Left lobe of liver (tissue), 2 donors: ENCODE data around the gene P2RX3. TPM values are rescaled to one million over a fixed set of nuclear protein-coding genes. Genes with fewer than 3 reads are reported as not detected.
"Not testable (repeated sequence)": the region's sequence is repeated elsewhere in the genome, so short reads cannot be mapped to it uniquely, and the experiment has no call there.

Experiments
- ATAC-seq: fragments of 200-7000 bp; cut with Tn5 transposase; one replicate; pipeline ENCODE4 v1.9.1; 2020; ENCODE audit warnings: mild to moderate bottlenecking, moderate library complexity
- DNase-seq: peaks from one replicate; pipeline ENCODE4 v3.0.0-alpha.2; 2020; ENCODE audit warnings: low spot score
- total RNA-seq: library from RNA; stranded (reverse); gene quantifications from one replicate; pipeline ENCODE4 v1.2.1, GENCODE V29; 2021
- donor health status: DM: no; HTN: no; CAD: no; lungs with moderate emphysema.
- donor health status: DM: no; HTN: yes; CAD: no.

The P2RX3 gene
- total RNA-seq, 1 donor from 2014 or later = 0.50 TPM

GRCh38 chr11:57348052-57348451 is 9.9 kb downstream of the P2RX3 start:
- no peak for DNase-seq
- no peak for ATAC-seq

- ATAC-seq = no peak
- no peak for DNase-seq
Observed at GRCh38 chr11:57348636-57349313, 10.6 kb downstream of the P2RX3 start.

GRCh38 chr11:57349491-57350274 is 11.5 kb downstream of the P2RX3 start:
- DNase-seq (peak; percentile 73), ATAC-seq (peak; percentile 84)

- ATAC-seq = no peak
- DNase-seq = no peak
Observed at GRCh38 chr11:57353036-57353435, 14.9 kb downstream of the P2RX3 start.

GRCh38 chr11:57353446-57353845 is 15.3 kb downstream of the P2RX3 start:
- ATAC-seq = no peak
- no peak for DNase-seq

- no peak for ATAC-seq
Observed at GRCh38 chr11:57353852-57354251, 15.7 kb downstream of the P2RX3 start.

GRCh38 chr11:57354699-57355098 is 16.5 kb downstream of the P2RX3 start:
- no peak for ATAC-seq
- no peak for DNase-seq

More at GRCh38 chr11:57353852-57354251, 15.7 kb downstream of the P2RX3 start:
- no peak for DNase-seq

GRCh38 chr11:57356268-57356667 is 18.1 kb downstream of the P2RX3 start:
- DNase-seq (peak; percentile 59), ATAC-seq (peak; percentile 93)

- ATAC-seq (no peak), DNase-seq (no peak)
Observed at GRCh38 chr11:57357310-57357709, 19.2 kb downstream of the P2RX3 start.

GRCh38 chr11:57357856-57358255 is 19.7 kb downstream of the P2RX3 start:
- no peak for ATAC-seq
- no peak for DNase-seq

GRCh38 chr11:57358543-57358961 is 20.4 kb downstream of the P2RX3 start:
- ATAC-seq = no peak
- no peak for DNase-seq

- no peak for ATAC-seq
- no peak for DNase-seq
Observed at GRCh38 chr11:57358991-57359390, 20.8 kb downstream of the P2RX3 start.

GRCh38 chr11:57359396-57359795 is 21.2 kb downstream of the P2RX3 start:
- DNase-seq = no peak
- ATAC-seq = no peak

- ATAC-seq = no peak
Observed at GRCh38 chr11:57359896-57360690, 21.9 kb downstream of the P2RX3 start.

GRCh38 chr11:57360991-57361390 is 22.8 kb downstream of the P2RX3 start:
- ATAC-seq (no peak), DNase-seq (no peak)

More at GRCh38 chr11:57359896-57360690, 21.9 kb downstream of the P2RX3 start:
- no peak for DNase-seq

- not testable (repeated sequence) for ATAC-seq, DNase-seq
Observed at GRCh38 chr11:57361420-57361819, 23.3 kb downstream of the P2RX3 start.

GRCh38 chr11:57361926-57362325 is 23.8 kb downstream of the P2RX3 start:
- no peak for DNase-seq
- no peak for ATAC-seq

- no peak for DNase-seq
- ATAC-seq = no peak
Observed at GRCh38 chr11:57363131-57364080, 25.3 kb downstream of the P2RX3 start.

GRCh38 chr11:57364851-57365660 is 26.9 kb downstream of the P2RX3 start:
- DNase-seq (no peak), ATAC-seq (no peak)
